Measurements from ENCODE around the gene CENPW.

GRCh38 chr6:126381498-126381897 is 41.6 kb downstream of the CENPW start:
- no peak for TF ChIP-seq ZNF133 (tag by site-specific recombination; IDR thresholded peaks at IDR 0.05)
- no peak for TF ChIP-seq ZNF391 (tag by site-specific recombination; IDR thresholded peaks at IDR 0.05; ENCODE audit: borderline replicate concordance, low read depth)
- no peak for TF ChIP-seq SP2 (tag by site-specific recombination; IDR thresholded peaks at IDR 0.05)
- TF ChIP-seq ZNF404 (tag by site-specific recombination; IDR thresholded peaks at IDR 0.05), result no peak
- TF ChIP-seq ZNF202 (tag by site-specific recombination; IDR thresholded peaks at IDR 0.05; ENCODE audit: borderline replicate concordance), result no peak
- TF ChIP-seq ELK4 (IDR thresholded peaks at IDR 0.05; ENCODE audit: borderline replicate concordance, low read depth, low read length), result no peak
